AG09319 (cell line): ENCODE results near the gene KCMF1.

Experiments
- DNase-seq: peaks from one replicate; pipeline ENCODE4 v3.0.0-alpha.2; 2010; ENCODE audit warnings: low read depth; ENCODE audit errors: extremely low read depth
- TF ChIP-seq, protein P1 (sequence below): IDR thresholded peaks from 2 replicates; pipeline ENCODE4 v1.5.1; 2011; ENCODE audit warnings: low read depth, mild to moderate bottlenecking, inconsistent platforms, low read length, moderate library complexity

The KCMF1 gene

DNA sequence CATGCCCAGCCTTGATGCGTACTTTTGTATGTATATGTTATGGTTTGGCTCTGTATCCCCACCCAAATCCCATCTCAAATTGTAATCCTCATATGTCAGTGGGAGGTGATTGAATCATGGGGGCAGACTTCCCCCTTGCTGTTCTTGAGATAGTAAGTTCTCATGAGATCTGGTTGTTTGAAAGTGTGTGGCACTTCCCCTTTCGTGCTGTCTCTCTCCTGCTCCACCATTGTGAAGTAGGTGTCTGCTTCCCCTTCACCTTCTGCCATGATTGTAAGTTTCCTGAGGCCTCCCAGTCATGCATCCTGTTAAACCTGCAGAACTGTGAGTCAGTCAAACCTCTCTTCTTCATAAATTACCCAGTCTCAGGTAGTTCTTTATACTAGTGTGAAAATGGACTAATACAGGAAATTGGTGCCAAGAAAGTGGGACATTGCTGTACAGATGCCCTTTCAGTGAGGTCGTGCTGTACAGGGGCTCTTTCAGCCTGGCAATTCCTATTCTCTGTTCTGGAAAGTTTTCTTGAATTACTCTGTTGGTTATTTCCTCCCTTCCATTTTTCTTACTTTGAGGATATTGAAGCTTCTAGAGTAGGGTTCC, 38.2 kb downstream of the KCMF1 start:
- DNase-seq, result no peak
- TF ChIP-seq, protein P1, sequence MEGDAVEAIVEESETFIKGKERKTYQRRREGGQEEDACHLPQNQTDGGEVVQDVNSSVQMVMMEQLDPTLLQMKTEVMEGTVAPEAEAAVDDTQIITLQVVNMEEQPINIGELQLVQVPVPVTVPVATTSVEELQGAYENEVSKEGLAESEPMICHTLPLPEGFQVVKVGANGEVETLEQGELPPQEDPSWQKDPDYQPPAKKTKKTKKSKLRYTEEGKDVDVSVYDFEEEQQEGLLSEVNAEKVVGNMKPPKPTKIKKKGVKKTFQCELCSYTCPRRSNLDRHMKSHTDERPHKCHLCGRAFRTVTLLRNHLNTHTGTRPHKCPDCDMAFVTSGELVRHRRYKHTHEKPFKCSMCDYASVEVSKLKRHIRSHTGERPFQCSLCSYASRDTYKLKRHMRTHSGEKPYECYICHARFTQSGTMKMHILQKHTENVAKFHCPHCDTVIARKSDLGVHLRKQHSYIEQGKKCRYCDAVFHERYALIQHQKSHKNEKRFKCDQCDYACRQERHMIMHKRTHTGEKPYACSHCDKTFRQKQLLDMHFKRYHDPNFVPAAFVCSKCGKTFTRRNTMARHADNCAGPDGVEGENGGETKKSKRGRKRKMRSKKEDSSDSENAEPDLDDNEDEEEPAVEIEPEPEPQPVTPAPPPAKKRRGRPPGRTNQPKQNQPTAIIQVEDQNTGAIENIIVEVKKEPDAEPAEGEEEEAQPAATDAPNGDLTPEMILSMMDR, result no peak

DNA sequence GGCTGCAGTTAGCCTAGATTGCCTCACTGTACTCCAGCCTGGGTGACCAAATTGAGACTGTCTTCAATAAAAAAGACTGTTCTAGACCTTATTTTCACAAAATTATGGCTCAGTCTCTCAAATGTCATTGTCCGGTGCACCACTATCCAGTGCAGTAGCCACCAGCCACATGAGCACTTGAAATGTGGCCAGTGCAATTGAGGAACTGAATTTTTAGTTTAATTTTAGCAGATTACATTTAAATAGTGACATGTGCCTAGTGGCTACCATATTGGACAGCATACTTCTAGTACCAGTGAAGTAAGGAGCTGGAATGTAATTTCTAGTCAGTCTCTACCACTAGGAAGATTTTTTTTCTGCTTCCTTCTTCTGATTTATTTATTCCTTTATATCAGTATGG, 39.4 kb downstream of the KCMF1 start:
- TF ChIP-seq, protein P1, result no peak
- DNase-seq, result no peak

DNA sequence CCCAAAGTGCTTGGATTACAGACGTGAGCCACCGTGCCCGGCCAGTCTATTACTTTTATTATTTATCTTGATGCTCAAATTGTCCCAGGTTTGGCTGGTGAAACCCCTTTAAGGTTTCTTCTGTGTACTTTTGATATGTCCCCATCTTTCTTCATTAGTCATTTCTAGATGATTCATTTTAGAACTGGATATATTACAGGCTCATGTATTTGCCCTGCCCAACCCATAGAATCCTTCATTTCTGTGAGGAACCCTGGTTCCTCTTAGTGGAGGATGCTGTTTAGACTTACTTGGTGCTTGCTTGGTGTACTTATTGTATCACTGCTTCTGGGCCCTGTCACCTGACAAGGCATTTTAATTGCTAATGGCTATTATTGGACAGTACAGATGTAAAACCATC, 40.1 kb downstream of the KCMF1 start:
- no peak for DNase-seq
- TF ChIP-seq, protein P1, result no peak

DNA sequence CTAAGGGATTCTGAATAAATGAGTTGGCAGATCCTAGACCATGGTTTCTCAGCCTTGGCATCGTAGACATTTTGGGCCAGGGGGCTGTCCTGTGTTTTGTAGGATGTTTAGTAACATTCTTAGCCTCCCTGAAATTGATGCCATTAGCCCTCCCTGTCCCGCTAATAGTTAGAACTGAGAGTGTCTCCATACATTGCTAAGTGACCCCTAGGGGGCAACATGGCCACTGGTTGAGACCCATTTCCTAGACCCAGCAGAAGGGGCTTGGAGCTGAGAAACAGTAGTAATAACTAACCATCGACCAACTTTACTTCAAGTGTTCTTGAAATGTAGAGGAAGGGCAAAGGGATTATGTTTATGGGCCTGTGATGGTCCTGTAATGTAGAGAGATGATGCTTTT, 40.8 kb downstream of the KCMF1 start:
- no peak for DNase-seq
- TF ChIP-seq, protein P1, result no peak

DNA sequence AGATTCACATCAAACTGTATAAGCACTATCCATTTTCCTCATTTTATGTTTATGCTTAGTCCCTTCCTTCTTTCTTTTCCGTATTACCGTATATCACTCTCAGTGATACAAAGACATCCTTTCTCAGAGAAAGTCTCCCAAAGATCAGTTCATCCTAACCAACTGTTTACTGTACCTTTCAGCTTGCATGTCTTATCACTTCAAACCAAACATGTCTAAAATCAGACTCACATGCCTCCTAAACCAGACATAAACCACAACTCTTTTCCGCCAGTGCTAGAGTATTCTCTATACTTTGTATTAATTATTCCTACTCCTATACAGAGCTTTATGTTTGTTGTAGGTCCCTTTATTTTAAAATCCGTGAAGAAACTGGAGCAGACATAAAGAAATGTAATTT, 41.5 kb downstream of the KCMF1 start:
- no peak for DNase-seq
- TF ChIP-seq, protein P1, result no peak

DNA sequence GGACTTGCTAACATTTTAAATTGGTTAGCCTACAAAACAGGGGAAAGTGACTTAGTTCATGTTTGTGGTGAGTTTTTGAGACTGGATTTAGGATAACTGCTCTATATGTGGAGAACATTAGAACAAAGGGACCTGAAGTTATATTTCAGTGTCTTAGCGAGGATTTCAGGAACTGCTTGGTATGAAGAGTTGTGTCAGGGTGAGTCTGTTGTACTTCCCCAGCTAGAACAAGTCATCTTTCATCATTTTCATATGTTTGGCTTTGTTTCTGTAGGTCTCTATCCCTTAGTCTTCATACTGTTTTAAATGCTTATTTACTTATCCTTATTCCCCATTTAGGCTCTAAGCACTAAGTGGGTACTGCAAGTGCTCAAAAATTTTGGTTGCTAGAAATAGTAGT, 41.9 kb downstream of the KCMF1 start:
- DNase-seq, result no peak
- TF ChIP-seq, protein P1, result no peak

DNA sequence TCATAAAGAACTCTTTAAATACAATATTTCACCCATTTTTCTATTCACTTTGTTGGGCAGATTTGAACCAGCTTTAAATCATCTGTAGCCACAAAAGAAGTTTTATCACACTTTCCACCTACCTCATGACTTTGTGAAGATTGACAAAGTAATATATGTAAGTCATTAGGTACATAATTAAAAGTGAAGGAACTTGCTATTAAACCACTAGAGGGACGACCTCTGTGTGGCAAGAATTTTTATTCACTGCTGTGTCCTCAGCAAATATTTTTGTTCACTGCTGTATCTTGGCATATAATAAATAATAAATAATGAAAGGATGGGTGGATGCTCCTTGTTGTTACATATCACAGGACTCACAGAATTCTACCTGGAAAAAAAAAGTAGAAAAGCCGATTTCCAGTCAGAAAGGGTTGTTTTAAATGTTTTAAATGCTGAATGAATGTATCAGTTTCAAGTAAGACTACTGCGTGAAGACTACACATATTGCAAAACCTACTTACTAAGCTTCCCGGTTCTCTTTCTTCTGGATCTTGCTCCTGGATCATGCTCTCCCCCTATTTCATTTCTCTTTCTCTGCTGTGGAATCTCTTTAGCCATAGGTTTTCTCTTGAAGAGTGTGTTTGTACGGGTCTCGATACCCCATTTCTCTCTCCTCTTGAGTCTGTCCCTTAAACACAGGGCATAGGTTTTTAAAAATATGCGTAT, 44.8 kb downstream of the KCMF1 start:
- no peak for DNase-seq
- TF ChIP-seq, protein P1, result no peak
